DMS153 (cell line): ENCODE data around the gene PCDHB9.

Experiments used
- DNase-seq: peaks from one replicate; lab custom pipeline; 2025; lab: John Stamatoyannopoulos, UW

PCDHB9 gene

DNA sequence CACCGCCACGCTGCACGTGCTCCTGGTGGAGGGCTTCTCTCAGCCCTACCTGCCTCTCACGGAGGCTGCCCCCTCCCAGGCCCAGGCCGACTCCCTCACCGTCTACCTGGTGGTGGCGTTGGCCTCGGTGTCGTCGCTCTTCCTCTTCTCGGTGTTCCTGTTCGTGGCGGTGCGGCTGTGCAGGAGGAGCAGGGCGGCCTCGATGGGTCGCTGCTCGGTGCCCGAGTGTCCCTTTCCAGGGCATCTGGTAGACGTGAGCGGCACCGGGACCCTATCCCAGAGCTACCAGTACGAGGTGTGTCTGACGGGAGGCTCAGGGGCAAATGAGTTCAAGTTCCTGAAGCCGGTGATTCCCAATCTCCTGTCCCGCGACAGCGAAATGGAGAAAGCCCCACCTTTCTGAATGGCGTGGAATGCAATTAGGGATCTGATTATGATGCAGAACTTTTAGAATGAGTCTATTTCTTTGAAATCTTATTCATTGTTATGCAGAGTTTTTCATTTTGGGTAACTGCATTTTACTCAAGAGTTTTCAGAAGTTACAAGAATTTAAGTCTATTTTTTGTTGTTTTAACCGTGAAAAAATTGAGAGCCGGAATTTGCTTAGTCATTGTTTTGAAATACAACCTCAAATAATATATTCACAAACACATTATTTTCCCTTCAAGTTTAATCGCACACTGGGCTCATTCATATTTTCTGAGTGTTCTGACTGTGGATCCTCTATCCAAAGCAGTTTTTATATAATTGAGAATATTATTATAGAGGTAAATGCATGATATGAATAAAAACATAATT lies 49.8 kb downstream of the PCDHB9 start:
- DNase-seq, result no peak
